Measurements from ENCODE around the gene TMEM163.

DNA sequence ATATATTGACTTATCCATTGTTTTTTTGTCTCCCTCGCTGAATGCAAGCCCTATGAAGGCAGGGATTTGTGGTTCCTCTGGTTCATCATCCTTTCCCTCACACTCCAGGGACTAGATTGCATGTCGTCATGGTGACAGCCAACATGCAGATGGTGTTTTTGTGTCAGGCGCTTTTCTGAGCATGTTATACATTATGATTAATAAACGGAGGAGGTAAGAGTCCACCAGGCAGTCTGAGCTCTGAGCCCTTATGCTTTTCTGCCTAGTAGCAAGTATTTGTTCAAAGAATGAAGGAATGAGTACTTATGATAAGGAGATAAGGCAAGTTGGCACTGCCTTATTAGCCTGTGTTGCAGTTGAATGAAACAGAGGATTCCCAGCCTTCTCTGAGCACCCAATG, 283.3 kb downstream of the TMEM163 start:
- TF ChIP-seq, protein P1, sequence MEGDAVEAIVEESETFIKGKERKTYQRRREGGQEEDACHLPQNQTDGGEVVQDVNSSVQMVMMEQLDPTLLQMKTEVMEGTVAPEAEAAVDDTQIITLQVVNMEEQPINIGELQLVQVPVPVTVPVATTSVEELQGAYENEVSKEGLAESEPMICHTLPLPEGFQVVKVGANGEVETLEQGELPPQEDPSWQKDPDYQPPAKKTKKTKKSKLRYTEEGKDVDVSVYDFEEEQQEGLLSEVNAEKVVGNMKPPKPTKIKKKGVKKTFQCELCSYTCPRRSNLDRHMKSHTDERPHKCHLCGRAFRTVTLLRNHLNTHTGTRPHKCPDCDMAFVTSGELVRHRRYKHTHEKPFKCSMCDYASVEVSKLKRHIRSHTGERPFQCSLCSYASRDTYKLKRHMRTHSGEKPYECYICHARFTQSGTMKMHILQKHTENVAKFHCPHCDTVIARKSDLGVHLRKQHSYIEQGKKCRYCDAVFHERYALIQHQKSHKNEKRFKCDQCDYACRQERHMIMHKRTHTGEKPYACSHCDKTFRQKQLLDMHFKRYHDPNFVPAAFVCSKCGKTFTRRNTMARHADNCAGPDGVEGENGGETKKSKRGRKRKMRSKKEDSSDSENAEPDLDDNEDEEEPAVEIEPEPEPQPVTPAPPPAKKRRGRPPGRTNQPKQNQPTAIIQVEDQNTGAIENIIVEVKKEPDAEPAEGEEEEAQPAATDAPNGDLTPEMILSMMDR (IDR thresholded peaks at IDR 0.05) = no peak
- TF ChIP-seq POLR2AphosphoS5 (IDR thresholded peaks at IDR 0.05) (no peak), EP300 (IDR thresholded peaks at IDR 0.05) (no peak), POLR2A (IDR thresholded peaks at IDR 0.05) (no peak)
